Neutrophil (primary cell): ENCODE data around the gene ATG7.

Experiments used
- H3K27ac ChIP-seq: fragments of 200-600 bp; sonication (generic); 2 replicates; pipeline ENCODE4 v1.5.1; 2016; ENCODE audit warnings: mild to moderate bottlenecking, moderate library complexity
- H3K27me3 ChIP-seq: fragments of 200-600 bp; sonication (generic); 2 replicates; pipeline ENCODE4 v1.6.0; 2016; ENCODE audit warnings: mild to moderate bottlenecking
- H3K36me3 ChIP-seq: fragments of 200-600 bp; sonication (generic); 2 replicates; pipeline ENCODE4 v1.5.1; 2017
- H3K4me1 ChIP-seq, 2 experiments: fragments of 200-600 bp in 1 of 2; sonication (generic) in 1 of 2; 1 replicate in 1 of 2; 2 replicates in 1 of 2; pipeline versions ENCODE4 v1.5.1 to v1.6.1; 2013 to 2016; ENCODE audit warnings: low read depth in 1 of 2, low read length in 1 of 2, mild to moderate bottlenecking in 1 of 2, moderate library complexity in 1 of 2; ENCODE audit not compliant: control insufficient read depth in 1 of 2, insufficient read depth in 1 of 2
- H3K4me3 ChIP-seq, 2 experiments: fragments of 200-600 bp in 1 of 2; sonication (generic) in 1 of 2; 1 replicate in 1 of 2; 2 replicates in 1 of 2; pipeline ENCODE4 v1.5.1; 2013 to 2016; ENCODE audit warnings: low read depth in 1 of 2, low read length in 1 of 2, mild to moderate bottlenecking in 1 of 2, moderate library complexity in 1 of 2
- H3K9me3 ChIP-seq: fragments of 200-600 bp; sonication (generic); 2 replicates; pipeline ENCODE4 v1.5.1; 2016
- TF ChIP-seq, protein P1 (sequence below): fragments of 200-600 bp; sonication (generic); IDR thresholded peaks from 2 replicates; pipeline ENCODE4 v1.5.1; 2016; ENCODE audit warnings: antibody characterized with exemption

The ATG7 gene

DNA sequence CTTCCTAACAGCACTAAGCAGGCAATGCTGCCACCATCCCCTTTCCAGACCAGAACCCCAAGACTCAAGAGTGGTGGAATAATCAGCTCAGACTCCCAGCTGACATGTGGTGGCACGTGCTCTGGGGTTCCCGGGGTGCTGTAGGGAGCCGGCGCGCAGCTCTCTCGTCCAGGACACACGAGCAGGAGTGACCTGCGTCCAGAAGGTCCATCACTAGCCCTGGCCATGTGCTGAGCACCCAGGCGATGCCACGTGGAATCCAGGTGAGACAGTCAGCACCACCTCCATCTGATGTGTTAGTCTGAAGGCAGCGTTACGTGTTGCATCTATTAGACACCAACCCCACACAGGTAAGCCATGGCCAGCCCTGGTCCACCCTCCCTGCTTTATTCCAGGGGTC, 293.3 kb downstream of the ATG7 start:
- no peaks in the 10 kb centered on the region for H3K9me3 ChIP-seq
- peaks cover 55% of the 10 kb centered on the region for H3K36me3 ChIP-seq
- peaks cover 6 to 7% of the 10 kb centered on the region in 2 experiments for H3K4me1 ChIP-seq
- H3K4me3 ChIP-seq, result no peak overlapping the region
- no peak overlapping the region for H3K27ac ChIP-seq
- no peaks in the 10 kb centered on the region for H3K27me3 ChIP-seq
- TF ChIP-seq, protein P1, sequence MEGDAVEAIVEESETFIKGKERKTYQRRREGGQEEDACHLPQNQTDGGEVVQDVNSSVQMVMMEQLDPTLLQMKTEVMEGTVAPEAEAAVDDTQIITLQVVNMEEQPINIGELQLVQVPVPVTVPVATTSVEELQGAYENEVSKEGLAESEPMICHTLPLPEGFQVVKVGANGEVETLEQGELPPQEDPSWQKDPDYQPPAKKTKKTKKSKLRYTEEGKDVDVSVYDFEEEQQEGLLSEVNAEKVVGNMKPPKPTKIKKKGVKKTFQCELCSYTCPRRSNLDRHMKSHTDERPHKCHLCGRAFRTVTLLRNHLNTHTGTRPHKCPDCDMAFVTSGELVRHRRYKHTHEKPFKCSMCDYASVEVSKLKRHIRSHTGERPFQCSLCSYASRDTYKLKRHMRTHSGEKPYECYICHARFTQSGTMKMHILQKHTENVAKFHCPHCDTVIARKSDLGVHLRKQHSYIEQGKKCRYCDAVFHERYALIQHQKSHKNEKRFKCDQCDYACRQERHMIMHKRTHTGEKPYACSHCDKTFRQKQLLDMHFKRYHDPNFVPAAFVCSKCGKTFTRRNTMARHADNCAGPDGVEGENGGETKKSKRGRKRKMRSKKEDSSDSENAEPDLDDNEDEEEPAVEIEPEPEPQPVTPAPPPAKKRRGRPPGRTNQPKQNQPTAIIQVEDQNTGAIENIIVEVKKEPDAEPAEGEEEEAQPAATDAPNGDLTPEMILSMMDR, result no peak

DNA sequence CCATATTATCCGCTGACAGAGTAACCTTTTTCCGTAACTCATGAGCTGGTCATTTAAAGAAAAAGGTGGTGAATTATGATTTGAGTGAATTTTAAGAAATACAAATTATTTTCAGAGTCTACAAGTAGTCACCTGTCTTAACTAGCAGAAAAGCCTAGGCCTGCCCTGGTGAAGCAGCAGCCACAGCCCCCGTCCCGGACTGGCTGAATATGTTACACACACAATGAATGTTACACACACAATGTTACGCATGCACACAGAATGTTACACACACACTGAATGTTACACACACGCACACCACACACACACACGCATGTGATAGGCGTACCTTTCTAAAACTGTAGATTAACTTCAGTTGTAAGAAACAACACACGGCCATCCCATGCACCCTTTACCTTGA, 293.7 kb downstream of the ATG7 start:
- Histone ChIP-seq H3K4me1 (peaks cover 11% of the 10 kb centered on the region in 2 experiments), H3K4me3 (no peak overlapping the region), H3K27ac (no peak overlapping the region), H3K9me3 (no peaks in the 10 kb centered on the region), H3K36me3 (peaks cover 55% of the 10 kb centered on the region), H3K27me3 (no peaks in the 10 kb centered on the region)
- TF ChIP-seq, protein P1, result no peak

DNA sequence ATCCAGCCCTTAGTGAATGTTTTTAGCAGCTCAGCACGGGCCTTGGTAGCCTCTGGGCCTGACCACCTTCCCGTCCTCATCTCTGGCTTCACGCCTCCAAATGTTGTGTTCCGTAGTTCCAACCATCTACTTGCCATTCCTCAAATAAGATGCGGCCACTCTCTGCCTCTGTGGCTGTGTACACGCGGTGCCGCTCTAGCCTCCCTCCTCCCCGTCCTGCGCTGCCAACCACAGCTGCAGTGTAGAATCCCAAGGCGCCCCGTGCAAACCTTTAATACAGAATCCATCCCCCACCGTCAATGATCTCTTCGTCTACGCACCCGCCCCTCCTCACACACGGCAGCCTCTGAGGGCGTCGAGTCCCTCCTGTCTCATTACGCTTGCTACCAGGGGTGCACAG, 294.3 kb downstream of the ATG7 start:
- Histone ChIP-seq H3K9me3 (no peaks in the 10 kb centered on the region), H3K27me3 (no peaks in the 10 kb centered on the region), H3K36me3 (peaks cover 52% of the 10 kb centered on the region), H3K4me1 (peaks cover 16 to 17% of the 10 kb centered on the region in 2 experiments), H3K4me3 (no peak overlapping the region), H3K27ac (no peak overlapping the region)
- TF ChIP-seq, protein P1, result no peak

DNA sequence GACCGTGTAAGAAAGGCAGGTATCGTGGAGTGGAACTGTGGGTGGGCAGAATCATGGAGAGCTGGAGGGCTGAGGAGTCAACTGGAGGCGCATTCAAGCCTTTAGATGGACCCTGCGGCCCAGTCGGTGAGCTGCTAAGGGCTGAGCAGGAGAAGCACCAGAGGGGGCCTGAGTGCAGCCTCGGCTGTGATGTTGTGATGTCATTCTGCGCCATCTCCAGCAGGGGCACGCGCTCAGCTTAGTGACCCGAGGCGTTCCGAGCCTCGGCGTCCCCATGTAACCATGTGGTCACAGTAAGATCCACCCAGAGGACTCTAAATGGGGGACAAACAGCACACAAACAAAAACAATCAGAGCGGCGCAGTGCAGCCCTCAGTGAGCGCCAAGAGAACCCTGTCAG, 294.7 kb downstream of the ATG7 start:
- H3K36me3 ChIP-seq, result peaks cover 51% of the 10 kb centered on the region
- peaks cover 16 to 18% of the 10 kb centered on the region in 2 experiments for H3K4me1 ChIP-seq
- H3K27me3 ChIP-seq, result no peaks in the 10 kb centered on the region
- TF ChIP-seq, protein P1, result no peak
- no peak overlapping the region for H3K27ac ChIP-seq
- no peaks in the 10 kb centered on the region for H3K9me3 ChIP-seq
- no peak overlapping the region for H3K4me3 ChIP-seq

DNA sequence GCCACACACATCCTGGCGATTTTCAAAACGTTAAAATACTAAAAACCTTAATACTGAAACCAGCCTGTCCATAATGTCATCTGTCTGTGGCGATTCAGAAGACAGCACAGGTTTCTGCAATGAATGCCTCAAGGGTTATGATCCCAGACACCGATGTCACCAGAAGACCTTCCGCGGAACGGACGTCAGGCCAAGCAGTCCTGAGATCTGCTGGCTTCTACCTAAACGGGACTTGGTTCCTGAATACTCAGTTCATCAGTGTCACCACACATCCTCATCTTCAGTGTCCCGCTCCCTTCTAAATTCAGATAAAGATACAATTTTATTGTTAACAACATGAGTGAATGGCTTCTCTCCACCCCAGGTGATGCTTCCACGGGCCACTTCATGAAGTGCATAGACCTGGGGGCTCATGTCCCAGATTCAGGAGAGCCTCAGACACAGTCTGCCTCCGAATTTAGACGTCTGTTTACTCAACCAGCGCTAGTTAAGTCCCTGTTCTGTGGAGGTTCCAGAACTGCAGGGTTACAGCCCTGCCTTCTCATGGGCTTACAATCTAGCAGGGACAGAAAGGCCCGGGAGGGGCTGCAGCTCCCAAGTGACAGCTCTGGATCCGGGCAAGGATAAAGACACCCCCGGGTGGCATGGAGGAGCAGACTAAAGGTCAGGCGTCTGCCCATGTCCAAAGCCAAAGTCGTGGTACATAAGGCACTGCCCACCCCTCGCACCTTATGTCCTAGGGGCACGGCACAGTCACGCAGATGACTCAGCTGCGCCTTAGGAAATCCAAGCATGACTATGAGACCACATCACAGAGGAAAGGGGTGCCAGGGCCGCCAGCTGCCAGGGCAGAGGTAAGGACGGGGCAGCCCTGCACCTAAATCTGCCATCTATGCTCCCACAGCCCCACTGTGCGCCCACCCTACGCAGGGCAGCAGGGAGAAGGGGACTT, 295.6 kb downstream of the ATG7 start:
- Histone ChIP-seq H3K4me1 (peaks cover 16 to 18% of the 10 kb centered on the region in 2 experiments), H3K36me3 (peaks cover 42% of the 10 kb centered on the region), H3K27ac (no peak overlapping the region), H3K4me3 (no peak overlapping the region), H3K27me3 (no peaks in the 10 kb centered on the region), H3K9me3 (no peaks in the 10 kb centered on the region)
- TF ChIP-seq, protein P1, result no peak
